Lung (tissue), 12 donors: Measurements from ENCODE around the gene LSAMP. TPM values are rescaled to one million over a fixed set of nuclear protein-coding genes. Genes with fewer than 3 reads are reported as not detected.
A peak's percentile ranks its signal among the peaks of the same experiment; 100 is the strongest.

Source experiments
- ATAC-seq: fragments of 200-7000 bp; cut with Tn5 transposase; one replicate; pipeline ENCODE4 v1.9.1; 2020; ENCODE audit warnings: moderate number of reproducible peaks; ENCODE audit not compliant: insufficient read depth, low FRiP score
- DNase-seq, 3 donors: peaks; one replicate each; pipeline ENCODE4 v3.0.0-alpha.2; 2013 to 2017
- H3K27ac ChIP-seq, 2 donors: one replicate each; pipeline ENCODE4 v1.5.1; 2013; ENCODE audit warnings: mild to moderate bottlenecking in 2 of 2, moderate library complexity in 2 of 2, control low read depth in 1 of 2, inconsistent platforms in 1 of 2, low read depth in 1 of 2, low read length in 1 of 2
- H3K27me3 ChIP-seq, 3 donors: one replicate each; pipeline ENCODE4 v1.5.1; 2013; ENCODE audit warnings: low read length in 2 of 3; ENCODE audit not compliant: control insufficient read depth in 3 of 3, insufficient read depth in 3 of 3
- H3K36me3 ChIP-seq, 4 donors: one replicate each; pipeline ENCODE4 v1.5.1; 2013; ENCODE audit warnings: low read length in 4 of 4, mild to moderate bottlenecking in 1 of 4, moderate library complexity in 1 of 4; ENCODE audit not compliant: control insufficient read depth in 4 of 4, insufficient read depth in 4 of 4
- H3K4me1 ChIP-seq, 5 donors: one replicate each; pipeline ENCODE4 v1.5.1; 2013; ENCODE audit warnings: low read length in 5 of 5, mild to moderate bottlenecking in 2 of 5, moderate library complexity in 1 of 5; ENCODE audit not compliant: control insufficient read depth in 5 of 5, insufficient read depth in 5 of 5
- H3K4me3 ChIP-seq: one replicate; pipeline ENCODE4 v1.5.1; 2013; ENCODE audit warnings: mild to moderate bottlenecking, control low read depth, moderate library complexity
- H3K9ac ChIP-seq, 2 donors: one replicate each; pipeline ENCODE4 v1.5.1; 2013; ENCODE audit warnings: low read length in 2 of 2, control low read depth in 1 of 2; ENCODE audit not compliant: insufficient read depth in 1 of 2
- H3K9me3 ChIP-seq, 4 donors: one replicate each; pipeline ENCODE4 v1.5.1; 2013; ENCODE audit warnings: low read length in 3 of 4, mild to moderate bottlenecking in 1 of 4, moderate library complexity in 1 of 4; ENCODE audit not compliant: control insufficient read depth in 4 of 4, insufficient read depth in 3 of 4
- CTCF ChIP-seq: IDR thresholded peaks from 2 replicates; pipeline ENCODE4 v1.5.1; 2012; ENCODE audit warnings: mild to moderate bottlenecking; ENCODE audit errors: control extremely low read depth, extremely low read depth
- WGBS, 2 donors: extraction: QIAGEN DNeasy Blood & Tissue Kit; methylation state at CpG; one replicate each; pipeline ENCODE4 v1.1.7; 2013; 5-methylcytosine and 5-hydroxymethylcytosine counted together
- polyA plus RNA-seq, 2 donors: library from polyadenylated mRNA; stranded (reverse); fragments of 200-250 nt; gene quantifications; one replicate each; pipeline ENCODE4 v1.2.1, GENCODE V29; 2013
- total RNA-seq, 2 donors: library from RNA; depleted of rRNA in 1 of 2; stranded (reverse); fragments of >200 nt in 1 of 2; gene quantifications; one replicate each; pipeline ENCODE4 v1.2.1, GENCODE V29; 2014 to 2021
- donor health status: control.
- donor health status: control.
- donor health status: Bipolar disorder and iron deficiency.
- donor health status: healthy.
- donor health status: DM: yes; HTN: yes; CAD: no.

Gene LSAMP
- total and polyA plus RNA-seq, 4 donors = 1.6 to 21.9 (median 9.5) TPM

- no peaks in the 10 kb centered on the region for H3K4me1 ChIP-seq
- no peak for DNase-seq
- no peaks in the 10 kb centered on the region for H3K27me3 ChIP-seq
- no peak overlapping the region for H3K9ac ChIP-seq
- no peaks in the 10 kb centered on the region for H3K36me3 ChIP-seq
- no peaks in the 10 kb centered on the region for H3K9me3 ChIP-seq
- no peak overlapping the region for H3K4me3 ChIP-seq
- WGBS, 2 donors = 83 to 89% methylated on average over 4 of the region's 4 CpGs
- no peak for ATAC-seq
- no peak overlapping the region for H3K27ac ChIP-seq
- no peak for TF ChIP-seq CTCF
These were observed 341.3 kb downstream of the LSAMP start for GRCh38 chr3:116103868-116104530.

- Histone ChIP-seq H3K27ac (no peak overlapping the region), H3K9ac (no peak overlapping the region), H3K27me3 (no peaks in the 10 kb centered on the region), H3K4me1 (no peaks in the 10 kb centered on the region), H3K9me3 (no peaks in the 10 kb centered on the region), H3K4me3 (no peak overlapping the region), H3K36me3 (no peaks in the 10 kb centered on the region)
- TF ChIP-seq CTCF = no peak
- peak in 1 of 3 donors; percentile 23 for DNase-seq
- ATAC-seq = no peak
These were observed 343.2 kb downstream of the LSAMP start for GRCh38 chr3:116102037-116102436.

GRCh38 chr3:116097226-116097625 is 348.1 kb downstream of the LSAMP start:
- no peak overlapping the region for H3K27ac ChIP-seq
- ATAC-seq (no peak), DNase-seq (no peak)
- no peaks in the 10 kb centered on the region for H3K4me1 ChIP-seq
- 90 to 92% methylated on average over 2 of the region's 2 CpGs for WGBS, 2 donors
- H3K36me3 ChIP-seq = no peaks in the 10 kb centered on the region
- H3K9ac ChIP-seq = no peak overlapping the region
- no peak overlapping the region for H3K4me3 ChIP-seq
- H3K27me3 ChIP-seq = no peaks in the 10 kb centered on the region
- H3K9me3 ChIP-seq = no peaks in the 10 kb centered on the region
- no peak for TF ChIP-seq CTCF

- Histone ChIP-seq H3K4me3 (no peak overlapping the region), H3K9me3 (no peaks in the 10 kb centered on the region), H3K27ac (no peak overlapping the region), H3K27me3 (no peaks in the 10 kb centered on the region), H3K4me1 (no peaks in the 10 kb centered on the region), H3K9ac (no peak overlapping the region), H3K36me3 (no peaks in the 10 kb centered on the region)
- no peak for TF ChIP-seq CTCF
- WGBS, 2 donors = 89 to 90% methylated on average over 2 of the region's 2 CpGs
- ATAC-seq (no peak), DNase-seq (no peak)
These were observed 348.7 kb downstream of the LSAMP start for GRCh38 chr3:116096631-116097030.
